SK-MEL-5 (cell line): ENCODE results near the gene FGGY. TPM values are rescaled to one million over a fixed set of nuclear protein-coding genes. Genes with fewer than 3 reads are reported as not detected.

Source experiments
- DNase-seq: peaks from one replicate; pipeline ENCODE4 v3.0.0-alpha.2; 2016; ENCODE audit warnings: low read depth, low spot score
- in situ Hi-C: cut with HindIII; loops from 2 replicates; pipeline ENCODE4 v1.10.0; 2016; ENCODE audit warnings: low sequenced_read_pairs, high pct_unique_total_duplicates, low pct_unique_long_range_greater_than_20kb
- total RNA-seq: library from RNA; depleted of rRNA; stranded (reverse); fragments of >200 nt; shearing (Covaris generic); gene quantifications from 2 replicates; pipeline ENCODE4 v1.2.3, GENCODE V29; 2014

Gene FGGY
- total RNA-seq, 1 experiment from 2014 or later, result 12.0 TPM

DNA sequence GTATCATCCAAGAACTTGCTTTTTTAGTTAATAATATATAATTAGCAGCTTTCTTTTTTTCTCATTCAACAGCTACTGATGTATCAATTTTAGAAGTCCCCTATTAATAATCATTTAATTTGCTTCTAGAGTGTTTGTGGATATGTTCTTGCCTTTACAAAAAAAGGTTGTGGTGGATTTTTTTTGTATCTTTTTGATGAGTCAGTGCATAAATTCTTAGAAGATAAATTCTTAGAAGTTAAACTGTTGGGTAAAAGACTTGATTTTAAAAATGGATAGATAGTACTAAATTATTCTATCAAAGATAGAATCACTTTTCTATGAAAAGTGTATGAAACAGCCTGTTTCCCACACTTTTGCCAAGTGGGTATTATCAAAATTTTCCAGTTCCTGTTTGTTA, 11.9 kb downstream of the FGGY start:
- DNase-seq, result no peak
- in situ Hi-C loops, result no loop called here

DNA sequence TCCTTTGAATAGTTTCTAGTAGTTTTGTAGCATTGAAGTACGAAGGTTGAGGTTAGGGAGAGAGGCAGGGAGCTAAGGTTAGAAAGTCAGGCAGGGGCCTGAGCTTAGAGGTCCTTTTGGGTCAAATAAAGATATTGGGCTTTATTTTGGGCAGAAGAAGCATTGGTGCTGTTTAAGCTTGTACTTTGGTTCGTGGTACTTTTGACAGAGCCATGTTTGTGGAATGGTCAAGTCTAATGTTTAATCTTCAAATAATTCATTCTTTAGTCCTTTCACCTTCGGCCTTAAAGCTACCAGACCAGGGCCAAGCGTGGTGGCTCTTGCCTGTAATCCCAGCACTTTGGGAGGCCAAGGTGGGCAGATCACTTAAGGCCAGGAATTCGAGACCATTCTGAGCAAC, 12.5 kb downstream of the FGGY start:
- no peak for DNase-seq
- in situ Hi-C loops, result no loop called here

- DNase-seq, result no peak
- in situ Hi-C loops, result no loop called here
Measured at GRCh38 chr1:59309795-59310548, 13.1 kb downstream of the FGGY start.

DNA sequence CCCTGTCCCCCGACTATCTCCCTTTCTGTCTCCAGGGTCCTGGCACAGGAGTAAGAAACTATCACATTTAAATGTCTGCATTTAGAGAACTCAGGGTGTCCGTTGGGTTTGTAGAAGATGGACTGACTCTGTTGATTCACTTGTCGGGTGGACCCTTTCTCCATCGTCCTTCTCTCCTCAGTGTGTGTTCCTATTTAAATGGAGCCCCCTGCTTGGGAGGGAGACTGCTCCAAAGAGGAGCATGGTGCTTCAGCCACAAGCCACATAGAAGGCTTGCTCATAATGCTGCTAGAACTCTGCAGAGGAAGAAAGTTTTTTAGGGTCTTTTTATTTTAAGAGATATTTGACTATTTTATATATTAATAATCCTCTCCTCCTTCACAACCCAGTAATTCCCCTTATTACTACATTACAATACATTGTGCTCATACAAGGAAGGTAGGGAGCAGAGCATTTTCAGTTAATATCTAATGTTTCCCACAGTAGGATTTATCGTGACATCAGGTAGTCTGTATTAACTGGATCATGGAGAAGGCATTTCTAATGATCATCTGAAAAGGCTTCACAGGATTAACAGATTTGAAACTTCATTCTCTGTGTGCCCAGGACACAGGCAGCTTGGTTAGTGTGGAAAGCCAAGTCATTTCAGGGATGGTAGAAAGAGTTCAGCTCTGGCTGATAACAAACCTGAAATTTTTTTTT, 13.8 kb downstream of the FGGY start:
- in situ Hi-C loops, result no loop called here
- DNase-seq, result no peak

DNA sequence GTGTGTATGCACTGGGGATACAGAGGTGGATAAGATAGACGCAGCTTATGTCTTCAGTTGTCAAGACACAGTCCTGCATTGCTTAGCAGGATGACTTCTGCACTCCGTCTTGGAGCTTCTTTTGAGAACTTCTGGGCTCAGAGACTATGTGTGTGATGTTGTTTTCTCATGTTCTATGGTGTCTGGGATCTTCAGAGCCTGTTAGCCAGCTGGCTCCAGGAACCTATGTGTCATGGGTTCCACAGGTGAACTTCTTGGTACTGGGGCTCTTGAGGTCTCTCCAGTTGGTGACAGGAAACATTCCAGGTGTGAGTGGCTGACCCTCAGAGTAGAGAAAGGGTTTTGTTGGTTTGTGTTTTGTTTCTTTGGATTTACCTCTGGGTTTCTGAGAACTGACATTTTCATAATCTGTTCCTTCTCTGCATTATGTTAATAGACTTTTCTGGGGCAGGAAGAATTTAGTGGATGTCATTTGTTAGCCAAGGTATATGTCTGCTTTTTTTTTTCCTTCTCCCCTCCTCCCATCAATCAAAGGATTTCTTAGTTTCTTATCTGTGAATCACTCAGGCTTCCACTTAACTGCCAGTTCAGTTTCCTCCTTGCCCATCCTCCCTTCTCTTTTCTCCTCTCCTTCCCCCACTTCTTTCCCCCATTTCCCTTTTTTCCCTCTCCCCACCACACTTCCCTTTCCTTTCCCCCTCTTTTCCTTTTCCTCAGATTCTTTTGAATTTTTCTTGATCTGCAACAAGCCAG, 18.1 kb downstream of the FGGY start:
- no peak for DNase-seq
- in situ Hi-C loops, result no loop called here

GRCh38 chr1:59315529-59316463, 18.9 kb downstream of the FGGY start:
- in situ Hi-C loops, result no loop called here
- DNase-seq, result no peak

DNA sequence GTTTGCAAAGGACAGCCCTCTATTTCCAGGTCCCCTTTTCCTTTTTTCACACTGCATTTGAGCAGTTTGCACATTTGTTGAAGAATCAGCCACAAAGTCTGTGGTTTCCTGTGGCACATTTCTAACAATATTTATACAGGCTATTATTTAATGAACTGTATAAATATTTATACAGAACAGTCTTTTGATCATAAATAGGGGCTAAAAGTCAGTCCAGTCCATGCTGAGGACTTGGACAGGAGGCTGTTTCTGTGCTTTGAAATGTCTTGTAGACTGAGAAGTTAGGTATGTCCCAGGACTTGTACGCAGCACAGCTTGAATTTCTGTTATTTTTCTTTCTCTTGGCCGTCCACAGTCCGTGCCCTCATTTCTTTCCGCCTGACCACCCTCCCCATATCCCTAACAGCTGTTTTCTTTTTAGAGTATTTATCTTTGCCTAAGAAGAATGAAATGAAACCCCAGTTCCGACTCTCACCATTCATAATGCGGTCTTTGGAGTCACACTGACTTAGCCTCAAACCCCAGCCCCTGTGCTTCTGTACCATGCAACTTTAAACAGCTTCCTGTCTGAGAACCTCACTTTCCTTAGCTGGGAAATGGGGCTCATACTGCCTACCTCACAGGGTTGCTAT, 19.7 kb downstream of the FGGY start:
- in situ Hi-C loops, result no loop called here
- no peak for DNase-seq

DNA sequence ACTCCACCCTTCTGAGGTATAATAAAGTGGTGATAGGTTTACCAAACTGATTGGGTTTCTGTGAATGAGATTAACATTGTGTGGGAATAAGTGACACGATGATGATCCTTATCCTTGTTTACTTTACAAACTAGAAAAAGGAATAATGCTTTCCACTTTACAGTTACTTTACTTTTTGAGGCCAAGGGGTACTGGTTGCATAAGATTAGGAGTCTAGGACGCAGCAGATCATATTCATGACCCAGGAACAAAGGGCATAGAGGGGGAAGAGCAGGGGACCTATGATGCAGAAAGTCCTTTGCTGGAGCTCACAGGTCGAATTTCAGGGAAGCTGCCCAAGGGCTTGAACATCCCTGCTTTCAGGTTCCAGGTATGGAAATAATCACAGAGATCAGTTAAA, 20.4 kb downstream of the FGGY start:
- in situ Hi-C loops, result no loop called here
- no peak for DNase-seq

- in situ Hi-C loops, result no loop called here
- DNase-seq, result no peak
Measured at GRCh38 chr1:59317780-59318179, 20.9 kb downstream of the FGGY start.

DNA sequence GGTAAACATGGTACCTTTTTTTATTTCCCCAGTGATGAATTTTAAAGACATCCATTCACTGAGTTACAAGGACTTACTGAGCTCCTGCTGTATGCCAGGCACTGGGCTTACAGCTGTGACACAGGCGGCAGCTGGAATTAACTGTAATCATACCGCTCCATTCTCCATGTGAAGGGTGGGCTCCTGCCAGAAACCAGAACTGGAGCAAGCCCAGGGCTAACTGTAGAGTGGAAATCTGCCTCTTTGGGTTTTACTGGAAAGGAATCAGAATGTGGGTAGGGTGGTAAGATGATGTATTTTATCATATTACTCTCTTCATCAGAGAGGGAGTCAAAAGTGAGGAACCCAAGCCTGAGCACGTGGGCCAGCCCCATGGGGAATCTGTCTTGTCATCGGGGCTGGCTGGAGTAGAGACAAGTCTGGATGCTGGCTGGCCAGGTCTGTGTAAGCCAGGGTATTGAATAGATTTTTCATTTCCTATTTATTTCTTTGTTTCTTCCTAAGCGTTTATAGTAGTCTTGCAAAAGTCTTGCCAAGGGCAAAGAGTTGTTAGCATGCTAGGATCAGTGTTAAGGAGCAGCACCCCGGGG, 21.5 kb downstream of the FGGY start:
- in situ Hi-C loops, result no loop called here
- no peak for DNase-seq

GRCh38 chr1:59322394-59322793, 25.5 kb downstream of the FGGY start:
- in situ Hi-C loops, result no loop called here
- peak; percentile 20 for DNase-seq

- in situ Hi-C loops, result no loop called here
- no peak for DNase-seq
Measured at GRCh38 chr1:59322814-59323213, 25.9 kb downstream of the FGGY start.

GRCh38 chr1:59323879-59324278, 27.0 kb downstream of the FGGY start:
- in situ Hi-C loops, result no loop called here
- DNase-seq, result no peak

- in situ Hi-C loops, result no loop called here
- DNase-seq, result no peak
Measured at GRCh38 chr1:59328353-59328752, 31.5 kb downstream of the FGGY start.

- no peak for DNase-seq
- in situ Hi-C loops, result no loop called here
Measured at GRCh38 chr1:59329412-59330053, 32.6 kb downstream of the FGGY start.
